PC-9 (cell line): ENCODE data around the gene STK24.

Experiments used
- EZH2 ChIP-seq: fragments of 200-600 bp; sonication (generic); IDR thresholded peaks from 2 replicates; pipeline ENCODE4 v1.8.0; 2017; ENCODE audit warnings: antibody characterized with exemption, low read depth
- TF ChIP-seq, protein P1 (sequence below): fragments of 200-600 bp; sonication (generic); conservative IDR thresholded peaks from 2 replicates; pipeline ENCODE4 v1.6.1; 2017; ENCODE audit warnings: mixed run types, antibody characterized with exemption, mild to moderate bottlenecking, moderate library complexity

- TF ChIP-seq, protein P1, sequence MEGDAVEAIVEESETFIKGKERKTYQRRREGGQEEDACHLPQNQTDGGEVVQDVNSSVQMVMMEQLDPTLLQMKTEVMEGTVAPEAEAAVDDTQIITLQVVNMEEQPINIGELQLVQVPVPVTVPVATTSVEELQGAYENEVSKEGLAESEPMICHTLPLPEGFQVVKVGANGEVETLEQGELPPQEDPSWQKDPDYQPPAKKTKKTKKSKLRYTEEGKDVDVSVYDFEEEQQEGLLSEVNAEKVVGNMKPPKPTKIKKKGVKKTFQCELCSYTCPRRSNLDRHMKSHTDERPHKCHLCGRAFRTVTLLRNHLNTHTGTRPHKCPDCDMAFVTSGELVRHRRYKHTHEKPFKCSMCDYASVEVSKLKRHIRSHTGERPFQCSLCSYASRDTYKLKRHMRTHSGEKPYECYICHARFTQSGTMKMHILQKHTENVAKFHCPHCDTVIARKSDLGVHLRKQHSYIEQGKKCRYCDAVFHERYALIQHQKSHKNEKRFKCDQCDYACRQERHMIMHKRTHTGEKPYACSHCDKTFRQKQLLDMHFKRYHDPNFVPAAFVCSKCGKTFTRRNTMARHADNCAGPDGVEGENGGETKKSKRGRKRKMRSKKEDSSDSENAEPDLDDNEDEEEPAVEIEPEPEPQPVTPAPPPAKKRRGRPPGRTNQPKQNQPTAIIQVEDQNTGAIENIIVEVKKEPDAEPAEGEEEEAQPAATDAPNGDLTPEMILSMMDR: no peak
- no peak for TF ChIP-seq EZH2
Measured at GRCh38 chr13:98549728-98550317, 27.1 kb downstream of the STK24 start.
